HG03103 (cell line): ENCODE results near the gene ABHD14A.

Experiments
- ATAC-seq: cut with Tn5 transposase; IDR thresholded peaks from one replicate; pipeline ENCODE4 v1.9.1; 2021; ENCODE audit warnings: low read depth; ENCODE audit not compliant: unreplicated experiment

ABHD14A gene

GRCh38 chr3:51940648-51941462, 34.0 kb upstream of the ABHD14A start:
- no peak for ATAC-seq

DNA sequence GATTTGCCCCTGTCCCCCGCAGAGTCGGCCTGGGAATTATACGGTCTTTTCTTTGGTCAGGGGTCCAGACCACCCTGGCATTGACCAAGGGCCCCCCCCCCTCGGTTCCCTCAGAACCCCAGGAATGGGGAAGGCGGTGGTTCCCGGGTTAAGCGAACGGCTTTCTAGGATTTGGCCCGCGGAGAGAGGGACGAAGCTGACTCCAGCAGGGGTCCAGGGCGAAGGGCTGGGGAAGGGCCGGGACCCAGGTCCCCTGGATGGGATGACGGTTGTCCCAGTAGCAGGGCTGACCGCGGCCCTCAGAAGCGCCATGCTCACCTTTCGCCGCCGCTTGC, 33.4 kb upstream of the ABHD14A start:
- no peak for ATAC-seq

DNA sequence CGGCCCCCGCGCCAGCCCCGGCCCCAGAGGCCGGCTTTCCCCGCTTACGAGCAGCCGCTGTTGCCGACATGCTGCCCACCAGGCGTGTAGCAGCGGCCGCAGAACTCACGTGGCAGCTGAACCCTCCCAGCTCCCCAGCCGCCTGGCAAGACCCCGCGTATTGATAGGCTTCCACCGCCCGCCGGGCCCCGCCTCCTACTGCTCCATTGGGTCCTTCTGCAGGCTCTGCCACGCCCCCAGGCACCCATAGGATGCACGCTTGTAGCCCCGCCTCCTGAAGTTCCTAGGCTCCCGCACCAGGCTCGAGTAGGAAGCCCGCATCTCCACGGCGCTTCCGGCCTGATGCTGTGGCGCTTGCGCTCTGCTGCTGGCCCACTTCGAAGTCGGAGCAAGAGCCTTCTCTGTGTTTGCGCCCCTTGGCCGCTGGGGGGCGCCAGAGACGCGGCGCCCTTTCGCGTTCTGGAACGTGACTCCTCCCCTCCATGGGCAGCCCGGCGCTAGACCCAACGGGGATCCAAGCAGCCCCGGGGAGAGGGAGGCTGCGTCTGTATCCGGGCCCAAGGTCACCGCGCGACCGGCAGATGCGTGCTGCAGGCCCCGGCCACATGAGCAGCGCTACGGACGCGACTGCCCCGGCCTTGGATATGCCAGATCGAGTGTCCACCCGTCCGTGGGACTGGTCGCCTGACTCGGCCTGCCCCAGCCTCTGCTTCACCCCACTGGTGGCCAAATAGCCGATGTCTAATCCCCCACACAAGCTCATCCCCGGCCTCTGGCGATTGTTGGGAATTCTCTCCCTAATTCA, 32.9 kb upstream of the ABHD14A start, which contains the start of the genes PARP3 and RRP9:
TSS of gene PARP3 (plus strand) at position 566 of the 805 bp plus-strand sequence. CDS start 993 bp downstream, outside the sequence.
TSS of gene RRP9 (minus strand) at position 107 of the 805 bp plus-strand sequence. CDS start at position 70, 37 bp downstream.
- peak; percentile 84 for ATAC-seq

DNA sequence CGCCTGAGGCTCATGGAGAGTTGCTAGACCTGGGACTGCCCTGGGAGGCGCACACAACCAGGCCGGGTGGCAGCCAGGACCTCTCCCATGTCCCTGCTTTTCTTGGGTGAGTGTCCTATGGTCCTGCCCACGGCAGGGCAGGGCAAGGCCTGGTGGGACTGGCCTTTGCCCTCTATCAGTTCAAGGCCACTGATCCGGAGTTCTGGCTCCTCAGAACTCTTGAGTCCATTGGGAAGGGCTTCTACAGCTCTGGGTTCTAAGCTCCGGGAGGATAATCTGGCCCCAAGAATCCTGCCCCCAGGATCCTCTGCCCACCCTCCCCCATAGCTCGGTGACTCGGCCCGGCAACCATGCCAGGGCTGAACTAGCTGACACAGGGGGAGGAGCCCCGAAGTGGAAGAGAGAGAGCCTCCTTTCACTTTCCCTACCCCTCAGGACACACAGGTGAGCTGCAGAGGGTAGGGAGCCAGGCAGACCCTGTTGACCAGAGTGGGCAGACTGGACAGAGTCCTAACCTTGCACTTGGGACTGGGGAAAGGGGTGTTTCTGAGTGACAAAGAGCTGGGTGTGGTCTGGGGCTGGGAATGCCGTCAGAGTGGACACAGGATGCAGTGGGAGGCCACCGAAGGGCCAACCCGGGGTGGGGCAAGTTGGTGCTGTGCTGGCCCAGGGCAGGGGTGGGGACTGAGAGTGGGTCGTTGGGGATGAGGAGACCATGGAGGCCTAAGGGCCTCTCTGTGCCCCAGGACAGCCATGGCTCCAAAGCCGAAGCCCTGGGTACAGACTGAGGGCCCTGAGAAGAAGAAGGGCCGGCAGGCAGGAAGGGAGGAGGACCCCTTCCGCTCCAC, 32.0 kb upstream of the ABHD14A start:
- peak; percentile 24 for ATAC-seq

- ATAC-seq: no peak
Measured at GRCh38 chr3:51943451-51944391, 31.1 kb upstream of the ABHD14A start.

- no peak for ATAC-seq
Measured at GRCh38 chr3:51944451-51945021, 30.3 kb upstream of the ABHD14A start.

GRCh38 chr3:51945031-51945840, 29.6 kb upstream of the ABHD14A start:
- no peak for ATAC-seq

DNA sequence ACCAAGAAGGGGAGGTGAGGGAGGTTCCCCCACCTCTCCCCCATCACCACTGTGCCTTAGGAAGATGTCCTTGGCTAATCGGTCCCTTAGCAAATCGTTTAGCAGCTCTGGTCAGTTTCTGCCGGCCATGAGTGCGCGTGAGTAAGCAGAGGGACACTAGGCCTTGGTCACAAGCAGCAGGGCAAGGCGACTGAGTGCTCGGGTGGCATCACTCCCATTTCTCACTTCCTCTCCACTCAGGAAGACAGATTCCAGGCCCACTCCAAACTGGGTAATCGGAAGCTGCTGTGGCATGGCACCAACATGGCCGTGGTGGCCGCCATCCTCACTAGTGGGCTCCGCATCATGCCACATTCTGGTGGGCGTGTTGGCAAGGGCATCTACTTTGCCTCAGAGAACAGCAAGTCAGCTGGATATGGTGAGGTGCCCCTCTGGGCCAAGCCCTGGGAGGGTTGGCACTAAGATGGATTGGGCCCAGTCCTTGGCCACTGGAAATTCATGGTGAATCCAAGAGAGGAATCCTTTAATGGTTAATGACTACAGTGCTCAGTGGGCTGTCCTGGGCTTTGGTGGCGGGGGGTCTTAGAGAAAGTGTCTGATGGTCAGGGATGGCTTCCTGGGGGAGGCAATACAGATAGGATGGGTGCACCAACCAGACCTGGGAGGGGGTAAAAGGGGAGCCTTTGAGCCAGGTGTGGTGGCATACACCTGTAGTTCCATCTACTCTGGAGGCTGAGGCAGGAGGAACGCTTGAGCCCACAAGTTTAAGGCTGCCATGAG, 28.7 kb upstream of the ABHD14A start:
- ATAC-seq: no peak

- no peak for ATAC-seq
Measured at GRCh38 chr3:51946796-51947195, 28.1 kb upstream of the ABHD14A start.

- no peak for ATAC-seq
Measured at GRCh38 chr3:51947215-51947900, 27.5 kb upstream of the ABHD14A start.

- no peak for ATAC-seq
Measured at GRCh38 chr3:51948016-51948580, 26.8 kb upstream of the ABHD14A start.

- ATAC-seq: no peak
Measured at GRCh38 chr3:51949121-51949520, 25.7 kb upstream of the ABHD14A start.

- no peak for ATAC-seq
Measured at GRCh38 chr3:51950899-51951298, 24.0 kb upstream of the ABHD14A start.

- no peak for ATAC-seq
Measured at GRCh38 chr3:51953445-51953844, 21.4 kb upstream of the ABHD14A start.

- ATAC-seq: no peak
Measured at GRCh38 chr3:51954105-51954504, 20.8 kb upstream of the ABHD14A start.

DNA sequence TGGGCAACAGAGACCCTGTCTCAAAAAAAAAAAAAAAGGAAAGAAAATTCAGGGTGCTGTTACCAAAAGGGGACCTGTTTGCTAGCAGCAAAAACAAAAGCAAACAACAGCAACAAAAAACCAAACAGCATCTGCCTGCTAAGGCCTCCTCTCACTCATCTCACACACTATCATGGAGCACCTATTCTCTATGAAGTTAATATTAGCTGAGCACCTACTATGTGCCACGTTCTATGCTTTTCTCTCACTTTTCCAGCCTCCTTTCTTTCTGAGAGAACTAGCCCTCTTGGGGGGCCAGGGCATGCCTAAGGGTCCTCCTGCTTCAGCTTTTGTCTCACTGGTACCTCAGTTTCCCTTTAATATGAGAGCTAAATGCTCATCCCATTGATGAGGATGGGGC, 20.2 kb upstream of the ABHD14A start:
- no peak for ATAC-seq
